GM12872 (cell line): ENCODE results near the gene NDUFB6.

Source experiments
- CTCF ChIP-seq: IDR thresholded peaks from 3 replicates; pipeline ENCODE4 v1.5.1; 2011; ENCODE audit warnings: low read depth, mild to moderate bottlenecking, low read length, moderate library complexity; ENCODE audit not compliant: insufficient read depth

The NDUFB6 gene

GRCh38 chr9:32572900-32573523 is at the start of gene NDUFB6:
TSS of gene NDUFB6 (minus strand) at chr9:32573159. CDS start at chr9:32573060, 99 bp downstream.
- no peak for TF ChIP-seq CTCF

GRCh38 chr9:32618261-32618660 is 45.3 kb upstream of the NDUFB6 start:
- no peak for TF ChIP-seq CTCF

- TF ChIP-seq CTCF, result no peak
Measured at GRCh38 chr9:32606811-32607210, 33.9 kb upstream of the NDUFB6 start.

- TF ChIP-seq CTCF, result no peak
Measured at GRCh38 chr9:32603914-32604852, 31.2 kb upstream of the NDUFB6 start.

GRCh38 chr9:32596936-32597335 is 24.0 kb upstream of the NDUFB6 start:
- TF ChIP-seq CTCF, result no peak

GRCh38 chr9:32596096-32596865 is 23.3 kb upstream of the NDUFB6 start:
- no peak for TF ChIP-seq CTCF

- TF ChIP-seq CTCF, result no peak
Measured at GRCh38 chr9:32590898-32591297, 17.9 kb upstream of the NDUFB6 start.
